Measurements from ENCODE around the gene FTMT.
"Not testable (repeated sequence)": the region's sequence is repeated elsewhere in the genome, so short reads cannot be mapped to it uniquely, and the experiment has no call there.

The FTMT gene

GRCh38 chr5:121851643-121852574 lies at the start of gene FTMT:
Gene FTMT, plus strand, starts transcription at chr5:121851882. Its CDS starts 82 bp downstream, at chr5:121851964.
- no peak for DNase-seq (ENCODE audit: low read depth)
- H3K4me3 ChIP-seq (ENCODE audit: low read depth, low read length), result no peak within 1 kb of the TSS

DNA sequence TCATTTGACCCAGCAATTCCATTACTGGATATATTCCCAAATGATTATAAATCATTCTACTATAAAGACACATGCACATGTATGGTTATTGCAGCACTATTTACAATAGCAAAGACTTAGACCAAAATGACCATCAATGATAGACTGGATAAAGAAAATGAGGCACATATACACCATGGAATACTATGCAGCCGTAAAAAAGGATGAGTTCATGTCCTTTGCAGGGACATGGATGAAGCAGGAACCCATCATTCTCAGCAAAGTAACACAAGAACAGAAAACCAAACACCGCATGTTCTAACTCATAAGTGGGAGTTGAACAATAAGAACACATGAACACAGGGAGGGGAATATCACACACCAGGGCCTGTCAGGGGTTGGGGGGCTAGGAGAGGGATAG lies 46.4 kb upstream of the FTMT start:
- not testable (repeated sequence) for DNase-seq (ENCODE audit: low read depth); H3K4me3 ChIP-seq (ENCODE audit: low read depth, low read length)

DNA sequence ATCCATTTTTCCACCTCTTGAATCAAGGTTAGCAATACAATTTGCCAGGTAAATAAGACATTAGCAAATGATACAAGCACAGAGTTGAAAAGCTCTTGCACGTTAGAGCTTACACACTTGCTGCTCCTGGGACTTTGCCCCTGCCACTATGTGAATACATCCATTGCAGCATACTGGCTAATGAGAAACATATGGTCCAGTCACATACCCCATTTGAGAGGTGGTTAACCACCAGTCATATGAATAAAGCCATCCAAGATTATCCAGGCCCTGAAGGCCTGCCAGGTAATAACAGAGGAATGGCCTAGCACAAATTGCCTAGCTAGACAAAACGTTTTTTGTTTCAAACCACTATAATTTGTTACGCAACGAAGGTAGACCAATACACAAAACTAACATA lies 45.8 kb upstream of the FTMT start:
- no peak for DNase-seq (ENCODE audit: low read depth)
- H3K4me3 ChIP-seq (ENCODE audit: low read depth, low read length), result no peak overlapping the region

DNA sequence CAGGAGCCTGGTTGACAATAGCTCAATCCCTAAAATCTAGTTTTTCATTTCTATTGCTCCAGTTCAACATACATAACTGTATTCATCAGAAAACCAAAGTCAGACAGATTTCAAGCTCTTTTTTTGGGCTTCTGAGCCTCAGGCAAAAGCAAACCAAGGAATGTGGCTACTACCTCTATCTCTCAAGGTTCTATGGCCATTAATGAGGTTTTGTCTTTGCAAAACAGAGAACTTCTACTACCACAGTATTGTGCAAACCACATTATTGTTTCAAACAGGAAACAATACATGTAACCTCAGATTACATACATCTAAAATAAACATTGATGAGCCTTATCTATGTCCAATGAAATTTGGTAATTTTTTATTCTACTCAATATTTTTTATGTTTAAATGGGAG lies 35.5 kb upstream of the FTMT start:
- DNase-seq (ENCODE audit: low read depth), result no peak
- H3K4me3 ChIP-seq (ENCODE audit: low read depth, low read length), result no peak overlapping the region

- no peak overlapping the region for H3K4me3 ChIP-seq (ENCODE audit: low read depth, low read length)
- no peak for DNase-seq (ENCODE audit: low read depth)
Measured at GRCh38 chr5:121819682-121820261, 31.9 kb upstream of the FTMT start.

GRCh38 chr5:121833617-121834016 lies 18.1 kb upstream of the FTMT start:
- DNase-seq (ENCODE audit: low read depth), result no peak
- no peak overlapping the region for H3K4me3 ChIP-seq (ENCODE audit: low read depth, low read length)

DNA sequence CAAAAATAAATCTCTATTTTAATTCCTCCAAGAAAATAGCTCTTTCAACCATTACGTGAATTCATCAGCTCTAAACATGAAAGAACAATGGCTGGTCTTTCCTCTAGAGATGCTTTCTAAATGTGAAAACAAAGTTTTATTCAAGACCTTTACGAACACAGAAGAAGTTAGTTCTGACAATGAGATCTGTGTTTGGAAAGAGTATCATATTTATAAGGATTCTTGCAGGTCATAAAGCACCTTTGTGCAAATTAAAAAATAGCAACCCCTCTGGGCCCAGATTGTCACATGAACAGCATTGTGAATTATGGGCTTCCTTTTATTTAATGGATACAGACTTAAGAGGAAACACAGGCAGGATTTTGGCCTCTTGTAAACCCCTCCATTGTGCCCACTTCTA lies 17.7 kb upstream of the FTMT start:
- no peak for DNase-seq (ENCODE audit: low read depth)
- no peak overlapping the region for H3K4me3 ChIP-seq (ENCODE audit: low read depth, low read length)

- H3K4me3 ChIP-seq (ENCODE audit: low read depth, low read length), result no peak overlapping the region
- DNase-seq (ENCODE audit: low read depth), result peak; percentile 1
Measured at GRCh38 chr5:121841892-121842291, 9.8 kb upstream of the FTMT start.

GRCh38 chr5:121850272-121850671 lies 1.4 kb upstream of the FTMT start:
- no peak for DNase-seq (ENCODE audit: low read depth)

GRCh38 chr5:121853850-121854249 lies 2.2 kb downstream of the FTMT start:
- no peak overlapping the region for H3K4me3 ChIP-seq (ENCODE audit: low read depth, low read length)
- no peak for DNase-seq (ENCODE audit: low read depth)

More at GRCh38 chr5:121850272-121850671, 1.4 kb upstream of the FTMT start:
- H3K4me3 ChIP-seq (ENCODE audit: low read depth, low read length), result no peak overlapping the region

DNA sequence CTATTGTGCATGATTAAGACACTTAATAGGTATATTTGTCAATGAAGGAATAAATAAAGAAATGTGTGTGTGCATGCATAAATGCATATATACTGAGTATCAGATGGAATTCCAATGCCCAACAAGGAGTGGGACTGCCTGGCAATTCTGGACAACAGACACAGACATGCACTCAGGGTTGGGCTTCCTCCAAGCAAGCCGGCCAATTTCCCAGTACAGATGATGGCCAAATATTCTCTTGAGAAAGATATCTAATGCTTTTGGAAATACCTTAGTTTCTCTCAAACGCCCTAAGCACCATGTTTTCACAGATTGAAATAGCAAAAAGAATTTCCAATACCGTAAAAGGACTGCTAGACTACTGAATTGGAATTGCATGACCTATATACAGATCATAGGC lies 11.1 kb downstream of the FTMT start:
- DNase-seq (ENCODE audit: low read depth), result no peak
- no peak overlapping the region for H3K4me3 ChIP-seq (ENCODE audit: low read depth, low read length)

DNA sequence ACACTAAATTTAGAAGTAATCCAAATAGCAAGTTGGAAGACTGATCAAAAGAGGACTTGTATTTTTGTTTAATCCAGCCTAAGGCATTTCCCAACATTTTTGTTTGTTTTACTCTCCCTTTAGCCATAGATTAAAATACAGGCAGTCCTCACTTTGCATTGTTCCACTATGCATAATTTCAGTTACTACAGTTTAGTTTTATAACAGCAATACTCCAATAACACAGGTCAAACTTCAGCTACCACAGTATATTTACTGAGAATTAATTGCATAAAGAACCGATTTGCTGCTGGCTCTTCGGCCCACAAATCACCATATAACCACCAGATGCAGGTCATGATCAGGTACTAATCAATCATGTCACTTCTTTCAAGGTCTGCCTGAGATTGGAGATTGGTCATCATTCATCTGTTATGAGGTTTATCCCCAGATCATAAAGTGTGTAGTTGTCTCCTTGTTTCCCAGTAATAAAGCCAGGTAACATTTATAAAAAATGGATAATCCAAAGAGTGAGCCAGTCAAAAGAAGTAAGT lies 12.1 kb downstream of the FTMT start:
- no peak for DNase-seq (ENCODE audit: low read depth)
- H3K4me3 ChIP-seq (ENCODE audit: low read depth, low read length), result no peak overlapping the region

DNA sequence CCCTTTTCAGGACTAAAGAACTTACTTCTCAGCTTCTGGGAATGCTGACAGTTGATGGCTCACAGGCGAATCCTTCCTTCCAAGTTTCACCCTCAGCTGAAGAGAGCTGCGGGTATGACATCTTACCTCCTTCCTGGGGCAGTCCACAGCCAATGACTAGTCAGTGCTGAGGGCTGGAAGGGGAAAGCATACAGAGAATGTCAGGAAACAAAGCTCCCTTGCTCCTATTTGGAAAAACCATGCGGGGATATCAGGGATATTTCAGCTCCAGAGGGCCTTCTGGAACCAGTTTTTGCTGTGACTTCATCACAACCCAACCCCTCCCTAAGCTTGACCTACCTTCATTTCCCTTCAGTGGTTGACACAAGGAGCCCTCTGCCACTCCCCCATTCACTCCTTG lies 15.7 kb downstream of the FTMT start:
- H3K4me3 ChIP-seq (ENCODE audit: low read depth, low read length), result no peak overlapping the region
- DNase-seq (ENCODE audit: low read depth), result no peak

GRCh38 chr5:121870489-121870888 lies 18.8 kb downstream of the FTMT start:
- DNase-seq (ENCODE audit: low read depth), result no peak
- H3K4me3 ChIP-seq (ENCODE audit: low read depth, low read length), result no peak overlapping the region

GRCh38 chr5:121872856-121873255 lies 21.2 kb downstream of the FTMT start:
- DNase-seq (ENCODE audit: low read depth), result no peak
- H3K4me3 ChIP-seq (ENCODE audit: low read depth, low read length), result no peak overlapping the region

DNA sequence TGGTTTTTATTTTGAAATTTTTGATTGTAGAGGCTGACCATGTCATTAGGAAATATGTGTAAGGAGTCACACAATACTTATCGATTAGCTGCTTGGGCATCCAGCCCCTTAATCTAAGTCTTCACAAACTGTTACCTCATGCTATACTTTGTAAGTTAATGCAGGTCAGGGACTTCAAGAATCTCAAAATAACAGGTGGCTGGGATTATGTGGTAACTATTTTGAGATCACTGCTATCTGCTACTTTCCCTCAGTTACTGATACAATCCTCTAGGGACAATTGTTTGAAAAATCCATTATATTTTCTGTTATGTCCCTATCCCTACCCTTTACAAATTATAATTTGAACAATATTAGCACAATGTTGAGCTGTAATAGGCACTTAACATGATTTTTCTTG lies 21.7 kb downstream of the FTMT start:
- no peak for DNase-seq (ENCODE audit: low read depth)
- no peak overlapping the region for H3K4me3 ChIP-seq (ENCODE audit: low read depth, low read length)

DNA sequence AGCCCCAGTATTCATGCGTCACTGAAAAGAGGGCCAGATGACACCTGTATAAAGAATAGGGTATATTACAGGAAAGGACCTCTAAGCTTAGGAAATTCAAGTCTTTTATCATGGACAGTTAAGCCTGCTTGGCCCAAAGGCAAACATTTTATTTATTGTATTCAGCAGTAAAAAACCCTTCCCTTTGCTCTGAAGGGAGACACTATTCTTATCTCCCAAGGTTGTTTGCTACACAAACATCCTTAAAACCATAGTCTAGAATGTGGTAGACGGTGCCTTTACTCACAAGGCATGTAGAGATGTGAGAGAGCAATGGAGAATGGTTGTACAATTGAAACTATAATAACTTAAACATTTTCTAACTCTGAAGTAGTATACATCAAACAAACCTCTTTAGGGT lies 33.9 kb downstream of the FTMT start:
- no peak overlapping the region for H3K4me3 ChIP-seq (ENCODE audit: low read depth, low read length)
- no peak for DNase-seq (ENCODE audit: low read depth)

DNA sequence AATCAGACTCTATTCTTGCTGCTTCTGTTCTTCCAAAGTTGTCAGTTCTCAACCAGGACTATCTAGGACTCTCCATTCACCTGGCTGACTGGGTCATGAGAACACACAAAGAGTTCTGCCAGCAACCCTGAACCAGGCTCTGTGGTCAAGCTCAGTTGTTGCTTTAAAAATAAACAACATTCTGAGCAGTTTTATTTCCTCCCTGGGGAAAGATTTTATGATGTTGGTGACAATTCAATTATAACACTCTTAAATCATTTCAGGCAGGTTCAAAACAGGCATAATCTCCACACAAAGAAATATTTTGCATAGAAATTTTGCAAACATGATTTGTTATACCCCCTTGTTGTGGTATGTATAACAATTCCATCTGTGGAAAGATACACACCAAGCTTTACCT lies 36.0 kb downstream of the FTMT start:
- no peak for DNase-seq (ENCODE audit: low read depth)
- H3K4me3 ChIP-seq (ENCODE audit: low read depth, low read length), result no peak overlapping the region

DNA sequence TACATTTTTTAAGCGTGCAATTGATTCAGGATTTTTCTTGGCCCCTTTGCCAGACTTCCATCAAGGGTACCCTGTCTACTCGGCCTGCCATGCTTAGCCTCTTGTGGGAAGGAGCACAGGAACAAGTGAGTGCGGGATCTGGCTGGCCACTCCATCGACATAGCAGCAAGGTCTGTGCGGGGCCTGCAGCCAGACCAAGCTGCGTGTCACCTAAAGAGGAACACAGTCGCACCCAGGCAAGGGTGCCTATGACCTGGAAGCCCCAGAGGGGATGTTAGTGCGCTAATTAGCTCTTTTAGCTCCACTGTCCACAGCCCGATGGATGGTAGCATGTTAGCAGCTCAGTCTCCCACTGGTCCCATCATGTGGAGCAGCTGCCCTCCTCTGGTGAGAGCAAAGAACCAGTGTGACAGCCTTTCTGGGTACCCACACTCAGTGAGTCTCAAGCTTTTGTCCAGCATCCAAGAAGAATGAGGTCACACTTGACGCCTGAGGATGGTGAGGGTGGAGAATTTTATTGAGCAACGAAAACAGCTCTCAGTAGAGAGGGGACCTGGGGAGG lies 38.7 kb downstream of the FTMT start:
- no peak overlapping the region for H3K4me3 ChIP-seq (ENCODE audit: low read depth, low read length)
- DNase-seq (ENCODE audit: low read depth), result no peak

- no peak overlapping the region for H3K4me3 ChIP-seq (ENCODE audit: low read depth, low read length)
- DNase-seq (ENCODE audit: low read depth), result no peak
Measured at GRCh38 chr5:121897341-121897740, 45.7 kb downstream of the FTMT start.
